Posterior cingulate gyrus (tissue), 11 donors: ENCODE data around the gene NIPSNAP2.
"Not testable (repeated sequence)": the region's sequence is repeated elsewhere in the genome, so short reads cannot be mapped to it uniquely, and the experiment has no call there.

Experiments used
- DNase-seq, 10 donors: peaks; one replicate each; pipeline versions ENCODE4 v3.0.0 to v3.0.0-alpha.2; 2020 to 2021; ENCODE audit warnings: mixed read lengths in 3 of 10
- intact Hi-C: fragments of 100-400 bp; cut with DNase I; formaldehyde crosslinking; loops from one replicate; pipeline ENCODE4 v1.15.1; 2023

NIPSNAP2 gene

GRCh38 chr7:55964261-55965099, at the start of gene NIPSNAP2:
NIPSNAP2 (plus strand) TSS chr7:55964585; CDS start chr7:55964610, 25 bp downstream.
- DNase-seq = peak; percentile 34 to 94 (median 56)

GRCh38 chr7:55917771-55918170, 46.6 kb upstream of the NIPSNAP2 start:
- intact Hi-C loops = no loop called here
- DNase-seq = no peak

More at GRCh38 chr7:55964261-55965099, at the start of gene NIPSNAP2:
- intact Hi-C loops = loop anchor here (2.0 to 5.0 kb wide), 3 partner anchors 78 to 322 kb away; partner anchors contain the start of genes CCT6A, PSPH and ZNF713

GRCh38 chr7:55928006-55928767, 36.2 kb upstream of the NIPSNAP2 start:
- intact Hi-C loops = no loop called here
- DNase-seq = no peak

- intact Hi-C loops = no loop called here
- DNase-seq = no peak
Measured at GRCh38 chr7:55931421-55932151, 32.8 kb upstream of the NIPSNAP2 start.

DNA sequence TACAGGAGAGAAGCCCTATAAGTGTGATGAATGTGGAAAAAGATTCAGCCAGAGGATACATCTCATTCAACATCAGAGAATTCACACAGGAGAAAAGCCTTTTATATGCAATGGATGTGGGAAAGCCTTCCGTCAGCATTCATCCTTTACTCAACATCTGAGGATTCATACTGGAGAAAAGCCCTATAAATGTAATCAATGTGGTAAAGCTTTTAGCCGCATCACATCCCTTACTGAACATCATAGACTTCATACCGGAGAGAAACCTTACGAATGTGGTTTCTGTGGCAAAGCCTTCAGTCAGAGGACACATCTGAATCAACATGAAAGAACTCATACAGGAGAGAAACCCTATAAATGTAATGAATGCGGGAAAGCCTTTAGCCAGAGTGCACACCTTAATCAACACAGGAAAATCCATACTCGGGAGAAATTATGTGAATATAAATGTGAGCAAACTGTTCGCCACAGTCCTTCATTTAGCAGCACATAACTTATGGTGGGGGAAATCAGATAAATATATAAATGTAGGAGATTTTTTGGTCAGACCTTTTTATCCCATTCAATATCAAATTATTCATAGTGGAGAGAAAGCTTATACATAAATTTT, 24.8 kb upstream of the NIPSNAP2 start:
- DNase-seq = no peak
- intact Hi-C loops = no loop called here

DNA sequence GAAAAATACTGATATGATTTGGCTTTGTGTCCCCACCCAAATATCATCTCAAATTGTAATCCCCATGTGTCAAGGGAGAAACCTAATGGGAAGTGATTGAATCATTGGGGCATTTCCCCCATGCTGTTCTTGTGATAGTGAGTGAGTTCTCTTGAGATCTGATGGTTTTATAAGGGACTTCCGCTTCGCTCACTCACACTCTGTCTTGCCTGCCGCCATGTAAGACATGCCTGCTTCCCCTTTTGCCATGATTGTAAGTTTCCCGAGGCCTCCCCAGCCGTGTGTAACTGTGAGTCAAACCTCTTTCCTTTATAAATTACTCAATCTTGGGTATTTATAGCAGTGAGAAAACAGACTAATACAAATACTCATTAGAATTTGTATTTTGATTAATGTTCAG, 17.8 kb upstream of the NIPSNAP2 start:
- intact Hi-C loops = no loop called here
- no peak for DNase-seq

DNA sequence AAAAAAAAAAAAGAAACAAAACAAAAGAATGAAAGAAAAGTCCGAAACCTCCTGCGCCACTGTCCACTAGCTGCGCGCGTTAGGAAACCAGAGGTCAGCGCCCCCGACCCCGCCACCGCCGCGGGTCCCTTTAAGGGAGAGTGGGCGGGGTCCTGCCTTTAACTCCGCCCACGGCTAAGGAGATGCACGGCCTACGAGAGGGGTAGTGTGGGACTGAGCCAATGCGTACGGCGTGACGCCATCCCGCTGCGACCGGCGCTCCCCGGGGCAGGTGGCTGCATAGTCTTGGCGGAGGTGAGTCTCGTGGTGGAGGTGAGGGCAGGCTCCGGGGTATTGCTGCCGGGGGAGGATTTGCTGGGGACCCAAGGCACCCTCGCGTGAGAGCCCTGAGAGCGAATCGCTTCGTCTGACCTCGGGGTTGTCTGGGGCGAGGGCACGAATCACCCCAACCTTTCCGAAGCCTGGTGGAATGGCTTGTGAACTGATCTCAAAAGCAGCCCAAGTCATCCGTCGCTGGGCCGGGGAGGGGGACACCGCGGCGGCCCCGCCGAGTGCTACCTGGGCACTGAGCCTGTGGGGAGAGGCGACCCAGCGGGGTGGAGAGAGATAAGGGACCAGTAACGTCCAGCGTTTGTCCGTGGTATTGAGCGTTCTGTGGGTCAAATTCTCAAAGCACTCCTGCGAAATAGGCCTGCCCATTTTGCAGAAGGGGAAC, 12.6 kb upstream of the NIPSNAP2 start, which contains the start of gene MRPS17:
TSS of gene MRPS17 (plus strand) at position 241 of the 715 bp plus-strand sequence. CDS start 1,319 bp downstream, outside the sequence.
- peak; percentile 85 to 99 (median 94) for DNase-seq
- intact Hi-C loops = loop anchor here (1.0 kb wide), 1 partner anchor 64 kb away; the partner anchor contains the start of gene ZNF713

GRCh38 chr7:55952352-55952671, 12.1 kb upstream of the NIPSNAP2 start:
- intact Hi-C loops = not testable (repeated sequence)

DNA sequence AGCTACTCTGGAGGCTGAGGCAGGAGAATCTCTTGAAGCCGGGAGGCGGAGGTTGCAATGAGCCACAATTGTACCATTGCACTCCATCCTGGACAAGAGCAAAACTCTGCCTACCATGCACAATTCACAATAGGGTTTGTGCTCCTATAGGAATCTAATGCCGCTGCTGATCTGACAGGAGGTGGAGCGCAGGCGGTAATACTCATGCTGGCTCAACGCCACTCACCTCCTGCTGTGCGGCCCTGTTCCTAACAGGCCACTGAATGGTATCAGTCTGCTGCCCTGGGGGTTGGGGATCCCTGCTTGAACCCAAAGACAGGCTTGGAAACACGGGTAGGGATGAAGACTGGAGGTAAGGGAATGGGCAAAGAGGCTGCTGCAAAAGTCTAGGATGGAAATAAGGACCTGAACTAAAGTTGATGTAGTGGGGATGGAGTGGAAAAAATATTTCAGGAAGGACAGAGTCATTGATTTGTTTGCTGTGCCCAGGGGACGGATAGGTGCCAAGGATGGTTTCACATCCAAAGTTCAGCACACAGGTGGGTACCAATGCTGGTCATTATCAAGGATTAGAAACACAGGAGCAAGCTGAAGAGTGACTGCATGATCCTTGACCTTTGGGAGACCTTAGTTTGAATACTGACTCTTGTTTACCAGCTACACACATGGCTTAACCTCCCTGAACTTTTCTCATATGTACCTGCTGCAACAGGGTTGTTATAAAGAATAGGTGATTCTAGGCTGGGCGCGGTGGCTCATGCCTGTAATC, 10.5 kb upstream of the NIPSNAP2 start:
- intact Hi-C loops = no loop called here
- no peak for DNase-seq

More at GRCh38 chr7:55952352-55952671, 12.1 kb upstream of the NIPSNAP2 start:
- DNase-seq = not testable (repeated sequence)

DNA sequence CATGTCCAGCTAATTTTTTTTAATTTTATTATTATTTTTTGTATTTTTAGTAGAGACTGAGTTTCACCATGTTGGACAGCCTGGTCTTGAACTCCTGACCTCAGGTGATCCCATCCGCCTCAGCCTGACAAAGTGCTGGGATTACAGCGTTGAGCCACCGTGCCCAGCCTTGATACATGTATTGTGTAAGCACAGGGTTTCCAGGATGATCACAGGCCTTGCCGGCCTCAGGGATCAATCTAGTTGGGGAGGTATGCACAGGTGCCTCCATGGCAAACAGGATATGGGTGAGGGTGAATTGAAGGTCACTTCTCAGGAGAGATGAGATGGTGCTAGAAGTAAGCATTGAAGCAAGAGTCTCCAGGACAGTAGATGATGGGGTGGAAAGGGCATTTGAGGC, 7.2 kb upstream of the NIPSNAP2 start:
- DNase-seq = no peak
- intact Hi-C loops = no loop called here

DNA sequence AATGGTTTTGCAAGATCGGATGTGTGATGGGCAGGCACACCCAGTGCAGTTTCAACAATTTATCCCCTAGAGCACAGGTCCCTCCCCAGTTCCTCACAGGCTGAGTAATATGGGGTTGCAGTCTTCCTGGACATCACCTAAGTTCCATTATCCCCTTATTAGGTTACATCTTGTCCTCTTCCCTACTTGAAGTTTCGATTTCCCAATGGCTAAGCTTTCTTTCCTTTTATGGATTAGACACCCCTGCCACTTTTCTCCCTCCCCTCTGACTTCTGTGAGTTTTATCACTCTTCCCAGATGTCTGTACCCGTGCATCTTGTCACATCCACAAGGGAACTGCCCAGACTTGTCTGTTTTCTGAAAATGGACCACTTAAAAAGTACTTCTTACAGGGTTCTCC, 2.4 kb upstream of the NIPSNAP2 start:
- intact Hi-C loops = no loop called here
- DNase-seq = no peak

DNA sequence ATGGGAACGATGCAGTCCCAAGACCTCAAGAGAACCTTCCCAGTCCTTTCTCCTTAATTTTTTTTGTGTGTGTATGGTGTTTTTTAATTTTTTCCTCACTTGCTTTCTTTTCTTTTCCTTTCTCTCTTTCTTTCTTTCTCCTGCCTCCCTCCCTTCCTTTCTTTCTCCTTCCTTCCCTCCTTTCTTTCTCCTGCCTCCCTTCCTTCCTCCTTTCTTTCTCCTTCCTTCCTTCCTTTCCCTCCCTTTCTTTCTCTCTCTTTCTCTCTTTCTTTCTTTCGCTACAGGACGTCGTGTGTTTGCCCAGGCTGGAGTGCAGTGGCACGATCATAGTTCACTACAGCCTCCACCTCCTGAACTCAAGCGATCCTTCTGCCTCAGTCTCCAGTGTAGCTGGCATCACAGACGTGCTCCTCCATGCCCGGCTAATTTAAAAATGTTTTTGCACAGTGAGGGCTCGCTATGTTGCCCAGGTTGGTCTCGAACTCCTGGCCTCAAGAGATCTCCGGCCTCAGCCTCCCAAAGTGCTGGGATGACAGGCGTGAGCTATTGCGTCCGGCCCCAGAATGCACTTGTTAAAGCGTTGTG, 709 bp upstream of the NIPSNAP2 start:
- no peak for DNase-seq
- intact Hi-C loops = loop anchor here (2.0 kb wide), 1 partner anchor 77 kb away; the partner anchor contains the start of gene ZNF713

- DNase-seq = no peak
- intact Hi-C loops = loop anchor here (2.0 to 5.0 kb wide), 3 partner anchors 78 to 323 kb away; partner anchors contain the start of genes CCT6A, PSPH and ZNF713
Measured at GRCh38 chr7:55965100-55965470, 700 bp downstream of the NIPSNAP2 start.

DNA sequence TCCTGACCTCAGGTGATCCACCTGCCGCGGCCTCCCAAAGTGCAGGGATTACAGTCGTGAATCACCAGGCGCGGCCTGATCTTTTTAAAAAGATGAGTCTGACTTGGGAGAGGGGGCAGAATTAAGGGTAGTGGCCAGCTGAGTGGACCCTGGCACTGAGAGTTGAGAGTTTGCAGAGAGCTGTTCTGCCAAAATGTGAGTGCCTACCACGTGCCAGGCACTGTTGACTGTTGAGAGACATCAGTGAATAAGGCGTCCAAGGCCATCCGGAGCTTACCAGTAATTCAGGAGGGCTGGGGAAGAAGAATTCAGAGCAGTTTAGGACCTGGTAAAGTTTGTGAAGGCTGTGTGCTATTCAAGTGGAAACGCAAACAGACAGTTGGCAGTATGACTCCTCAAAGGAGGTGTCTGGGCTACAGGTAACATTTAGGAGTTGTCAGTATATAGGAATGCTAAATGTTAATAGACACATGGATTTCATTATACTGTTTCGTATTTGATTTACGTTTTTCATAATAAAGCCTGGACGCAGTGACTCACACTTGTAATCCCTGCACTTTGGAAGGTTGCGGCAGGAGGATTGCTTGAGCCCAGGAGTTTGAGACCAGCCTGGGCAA, 1.5 kb downstream of the NIPSNAP2 start:
- DNase-seq = peak in 1 of 10 donors; percentile 67
- intact Hi-C loops = loop anchor here (2.0 to 5.0 kb wide), 3 partner anchors 79 to 324 kb away; partner anchors contain the start of genes CCT6A, PSPH and ZNF713

DNA sequence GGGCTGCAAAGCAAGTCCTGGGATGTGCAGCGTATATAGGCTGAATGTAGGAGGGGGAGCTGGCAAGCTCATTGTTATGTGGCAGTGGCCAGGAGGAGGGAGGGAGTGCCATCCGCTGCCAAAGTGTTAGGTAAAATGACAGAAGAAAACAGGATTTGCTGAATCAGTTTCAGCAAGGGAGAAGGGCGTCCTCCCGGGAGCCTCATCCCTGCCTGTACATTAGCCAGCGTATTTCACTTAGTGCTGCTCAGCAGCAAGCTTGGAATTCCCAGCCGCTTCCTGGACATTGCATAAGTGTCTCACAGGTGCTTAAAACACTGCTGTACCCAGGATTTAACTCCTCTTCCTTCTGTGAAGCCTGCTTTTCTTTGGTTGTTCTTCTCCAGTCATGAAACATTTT, 2.5 kb downstream of the NIPSNAP2 start:
- peak in 6 of 10 donors; percentile 19 to 86 (median 34) for DNase-seq
- intact Hi-C loops = loop anchor here (5.0 kb wide), 2 partner anchors 85 to 325 kb away; partner anchors contain the start of genes CCT6A and PSPH

GRCh38 chr7:55969391-55969790, 5.0 kb downstream of the NIPSNAP2 start:
- intact Hi-C loops = loop anchor here (5.0 kb wide), 2 partner anchors 83 to 327 kb away; partner anchors contain the start of genes CCT6A and PSPH
- DNase-seq = peak in 1 of 10 donors; percentile 36

DNA sequence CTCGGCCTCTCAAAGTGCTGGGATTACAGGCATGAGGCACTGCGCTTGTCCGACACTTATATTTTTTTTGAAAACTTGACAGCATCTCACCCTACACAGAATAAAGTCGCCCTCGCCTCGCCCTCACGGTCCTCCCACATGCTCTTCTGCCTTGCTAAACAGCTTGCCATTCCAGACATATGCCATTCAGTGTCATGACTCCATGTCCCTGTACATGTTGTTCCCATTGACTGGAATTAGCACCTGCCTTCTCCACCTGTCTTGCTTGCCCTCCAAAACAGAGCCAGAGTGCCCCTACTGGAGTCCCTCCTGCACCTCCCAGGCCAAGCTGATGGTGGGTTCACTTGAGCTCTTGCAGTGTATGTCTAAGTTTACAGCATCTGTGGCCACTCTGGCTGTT, 6.2 kb downstream of the NIPSNAP2 start:
- intact Hi-C loops = no loop called here
- peak in 1 of 10 donors; percentile 21 for DNase-seq
